GM19328 (cell line): ENCODE results near the gene MICOS13.

Source experiments
- ATAC-seq: cut with Tn5 transposase; IDR thresholded peaks from one replicate; pipeline ENCODE4 v1.9.1; 2021; ENCODE audit warnings: mild to moderate bottlenecking, moderate library complexity; ENCODE audit not compliant: unreplicated experiment

The MICOS13 gene

GRCh38 chr19:5669212-5669611, 11.1 kb downstream of the MICOS13 start:
- ATAC-seq = no peak

- ATAC-seq = no peak
Measured at GRCh38 chr19:5667751-5668271, 12.5 kb downstream of the MICOS13 start.

- ATAC-seq = no peak
Measured at GRCh38 chr19:5666921-5667610, 13.2 kb downstream of the MICOS13 start.

GRCh38 chr19:5665781-5666513, 14.4 kb downstream of the MICOS13 start:
- no peak for ATAC-seq

GRCh38 chr19:5664515-5664914, 15.8 kb downstream of the MICOS13 start:
- ATAC-seq = no peak

- no peak for ATAC-seq
Measured at GRCh38 chr19:5663904-5664303, 16.4 kb downstream of the MICOS13 start.

- no peak for ATAC-seq
Measured at GRCh38 chr19:5661483-5661882, 18.8 kb downstream of the MICOS13 start.

- ATAC-seq = no peak
Measured at GRCh38 chr19:5655412-5655811, 24.9 kb downstream of the MICOS13 start.

GRCh38 chr19:5654931-5655330, 25.4 kb downstream of the MICOS13 start:
- no peak for ATAC-seq

- no peak for ATAC-seq
Measured at GRCh38 chr19:5652261-5652660, 28.1 kb downstream of the MICOS13 start.

GRCh38 chr19:5651361-5651760, 29.0 kb downstream of the MICOS13 start:
- no peak for ATAC-seq

- no peak for ATAC-seq
Measured at GRCh38 chr19:5648464-5648863, 31.9 kb downstream of the MICOS13 start.

- ATAC-seq = no peak
Measured at GRCh38 chr19:5646703-5647102, 33.6 kb downstream of the MICOS13 start.

GRCh38 chr19:5645409-5645808, 34.9 kb downstream of the MICOS13 start:
- no peak for ATAC-seq

- ATAC-seq = no peak
Measured at GRCh38 chr19:5644037-5644436, 36.3 kb downstream of the MICOS13 start.

- no peak for ATAC-seq
Measured at GRCh38 chr19:5643060-5643459, 37.3 kb downstream of the MICOS13 start.

- ATAC-seq = no peak
Measured at GRCh38 chr19:5642204-5642603, 38.1 kb downstream of the MICOS13 start.

- no peak for ATAC-seq
Measured at GRCh38 chr19:5641171-5641570, 39.1 kb downstream of the MICOS13 start.

GRCh38 chr19:5637971-5638370, 42.3 kb downstream of the MICOS13 start:
- ATAC-seq = no peak

GRCh38 chr19:5635427-5635826, 44.9 kb downstream of the MICOS13 start:
- no peak for ATAC-seq

- ATAC-seq = no peak
Measured at GRCh38 chr19:5632657-5633056, 47.7 kb downstream of the MICOS13 start.

- ATAC-seq = no peak
Measured at GRCh38 chr19:5632241-5632612, 48.1 kb downstream of the MICOS13 start.
